AG04450 (cell line): ENCODE measurements around the gene TMEM218. TPM values are rescaled to one million over a fixed set of nuclear protein-coding genes. Genes with fewer than 3 reads are reported as not detected.

ENCODE experiments used
- CTCF ChIA-PET: fragments of 300-600, 350-600 bp; formaldehyde crosslinking; extraction: SDS; loops from one replicate; lab custom pipeline; 2022; ENCODE audit warnings: antibody characterized with exemption, inconsistent platforms; lab: Charles Lee
- POLR2A ChIA-PET: fragments of 350-600 bp; formaldehyde crosslinking; extraction: SDS; loops from one replicate; lab custom pipeline; 2021; ENCODE audit warnings: antibody characterized with exemption, inconsistent platforms; lab: Yijun Ruan, JAX
- DNase-seq: peaks from one replicate; pipeline ENCODE4 v3.0.0-alpha.2; 2011; ENCODE audit warnings: low read depth, low spot score
- H3K27ac ChIP-seq: one replicate; pipeline ENCODE4 v1.5.1; 2012; ENCODE audit warnings: low read depth, low read length, control low read depth
- H3K27me3 ChIP-seq: one replicate; pipeline ENCODE4 v1.6.0; 2012; ENCODE audit warnings: low read length; ENCODE audit not compliant: control insufficient read depth, insufficient read depth
- H3K4me3 ChIP-seq: 2 replicates; pipeline ENCODE4 v1.5.1; 2011; ENCODE audit warnings: mild to moderate bottlenecking, low read depth, low read length, control low read depth
- H3K9me3 ChIP-seq: 2 replicates; pipeline ENCODE4 v1.5.1; 2012; ENCODE audit warnings: low read length; ENCODE audit not compliant: control insufficient read depth, insufficient read depth
- polyA plus RNA-seq: library from polyadenylated mRNA; depleted of rRNA; stranded (reverse); fragments of >200 nt; gene quantifications from 2 replicates; pipeline ENCODE4 v1.2.3, GENCODE V29; 2011
- TF ChIP-seq, protein P1 (sequence below): IDR thresholded peaks from 2 replicates; pipeline ENCODE4 v1.5.1; 2011; ENCODE audit warnings: low read depth, low read length, control low read depth, inconsistent platforms

Gene TMEM218
- polyA plus RNA-seq, 1 experiment = 29.9 TPM

DNA sequence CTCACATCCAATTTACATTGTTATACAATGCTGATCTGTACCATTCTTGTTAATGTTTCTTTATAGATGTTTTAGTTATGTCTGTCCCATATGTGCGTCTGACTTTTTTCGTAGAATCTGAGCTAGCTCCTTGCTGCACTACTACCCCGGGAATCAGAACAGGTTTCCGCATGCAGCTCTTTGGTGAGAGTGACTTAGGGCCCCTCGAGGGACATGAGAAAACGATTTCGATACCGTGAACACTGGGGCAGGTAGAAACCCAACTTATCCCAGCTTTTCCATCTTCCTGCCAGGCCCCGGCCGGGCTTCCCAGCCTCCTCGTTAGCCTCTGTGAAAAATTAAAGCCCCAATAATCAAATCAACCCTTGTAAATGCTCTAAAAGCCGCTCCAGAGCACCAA, 29.8 kb upstream of the TMEM218 start:
- peaks cover 7% of the 10 kb centered on the region for H3K27me3 ChIP-seq
- no peaks in the 10 kb centered on the region for H3K9me3 ChIP-seq
- TF ChIP-seq, protein P1, sequence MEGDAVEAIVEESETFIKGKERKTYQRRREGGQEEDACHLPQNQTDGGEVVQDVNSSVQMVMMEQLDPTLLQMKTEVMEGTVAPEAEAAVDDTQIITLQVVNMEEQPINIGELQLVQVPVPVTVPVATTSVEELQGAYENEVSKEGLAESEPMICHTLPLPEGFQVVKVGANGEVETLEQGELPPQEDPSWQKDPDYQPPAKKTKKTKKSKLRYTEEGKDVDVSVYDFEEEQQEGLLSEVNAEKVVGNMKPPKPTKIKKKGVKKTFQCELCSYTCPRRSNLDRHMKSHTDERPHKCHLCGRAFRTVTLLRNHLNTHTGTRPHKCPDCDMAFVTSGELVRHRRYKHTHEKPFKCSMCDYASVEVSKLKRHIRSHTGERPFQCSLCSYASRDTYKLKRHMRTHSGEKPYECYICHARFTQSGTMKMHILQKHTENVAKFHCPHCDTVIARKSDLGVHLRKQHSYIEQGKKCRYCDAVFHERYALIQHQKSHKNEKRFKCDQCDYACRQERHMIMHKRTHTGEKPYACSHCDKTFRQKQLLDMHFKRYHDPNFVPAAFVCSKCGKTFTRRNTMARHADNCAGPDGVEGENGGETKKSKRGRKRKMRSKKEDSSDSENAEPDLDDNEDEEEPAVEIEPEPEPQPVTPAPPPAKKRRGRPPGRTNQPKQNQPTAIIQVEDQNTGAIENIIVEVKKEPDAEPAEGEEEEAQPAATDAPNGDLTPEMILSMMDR = no peak
- ChIA-PET CTCF (interaction anchor here (0.5 to 5.8 kb wide), 39 partner anchors 8 to 286 kb away, joined by 3 to 185 read pairs (median 8); partner anchors contain the start of genes CCDC15, PKNOX2 and TMEM218), POLR2A (interaction anchor here (1.1 to 1.4 kb wide), 2 partner anchors 30 to 50 kb away, joined by 3 to 4 read pairs; partner anchors contain the start of gene TMEM218)
- DNase-seq = no peak
- H3K27ac ChIP-seq = no peak overlapping the region
- H3K4me3 ChIP-seq = no peak overlapping the region

DNA sequence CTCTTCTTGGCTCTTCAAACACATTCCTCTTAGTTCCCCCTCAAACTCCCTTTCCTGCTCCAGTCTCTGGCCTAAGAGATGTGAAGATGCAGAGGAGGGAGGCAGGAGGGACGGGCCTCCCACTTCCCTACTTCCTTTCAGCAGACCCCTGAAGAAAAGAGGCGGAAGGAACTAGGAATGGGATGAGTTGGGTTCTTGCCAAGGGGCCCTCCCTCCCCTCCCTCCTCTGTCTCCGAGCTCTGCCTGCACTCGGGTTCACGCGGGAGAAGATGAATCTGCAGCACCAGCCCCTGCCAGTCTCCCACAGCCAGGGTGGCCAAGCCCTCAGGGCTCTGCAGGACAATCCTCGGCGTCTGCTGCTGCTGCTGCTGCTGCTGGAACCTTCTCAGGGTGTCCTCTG, 28.8 kb upstream of the TMEM218 start:
- ChIA-PET POLR2A (no interaction called here), CTCF (interaction anchor here (1.0 to 5.8 kb wide), 16 partner anchors 8 to 265 kb away, joined by 3 to 185 read pairs (median 14); partner anchors contain the start of gene TMEM218)
- peaks cover 7% of the 10 kb centered on the region for H3K27me3 ChIP-seq
- DNase-seq = no peak
- no peaks in the 10 kb centered on the region for H3K9me3 ChIP-seq
- TF ChIP-seq, protein P1 = no peak
- no peak overlapping the region for H3K27ac ChIP-seq
- no peak overlapping the region for H3K4me3 ChIP-seq

DNA sequence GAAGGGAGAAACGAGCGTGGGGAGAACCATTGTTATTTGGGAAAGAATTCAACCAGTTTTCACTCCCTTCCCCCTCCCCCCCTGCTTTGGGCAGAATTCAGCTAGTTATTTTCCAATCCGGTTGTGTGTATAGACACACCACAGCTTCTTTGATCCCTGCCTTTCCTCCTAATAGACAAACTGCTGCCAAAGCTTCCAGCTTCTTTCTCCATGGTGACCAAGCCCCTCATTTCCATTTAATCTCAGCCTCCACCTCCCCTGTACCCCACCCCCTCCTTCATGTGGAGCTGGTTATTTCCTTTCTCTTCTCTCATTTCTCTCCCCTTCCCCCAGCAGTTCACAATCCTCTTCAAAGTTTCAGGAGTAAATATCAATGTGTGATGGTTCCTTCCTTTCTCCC, 28.4 kb upstream of the TMEM218 start:
- Histone ChIP-seq H3K9me3 (no peaks in the 10 kb centered on the region), H3K27ac (no peak overlapping the region), H3K27me3 (peaks cover 7% of the 10 kb centered on the region), H3K4me3 (no peak overlapping the region)
- TF ChIP-seq, protein P1 = no peak
- CTCF ChIA-PET = interaction anchor here (1.1 to 5.8 kb wide), 6 partner anchors 10 to 265 kb away, joined by 4 to 185 read pairs (median 18); no protein-coding TSS in a partner anchor
- POLR2A ChIA-PET = no interaction called here
- DNase-seq = no peak

DNA sequence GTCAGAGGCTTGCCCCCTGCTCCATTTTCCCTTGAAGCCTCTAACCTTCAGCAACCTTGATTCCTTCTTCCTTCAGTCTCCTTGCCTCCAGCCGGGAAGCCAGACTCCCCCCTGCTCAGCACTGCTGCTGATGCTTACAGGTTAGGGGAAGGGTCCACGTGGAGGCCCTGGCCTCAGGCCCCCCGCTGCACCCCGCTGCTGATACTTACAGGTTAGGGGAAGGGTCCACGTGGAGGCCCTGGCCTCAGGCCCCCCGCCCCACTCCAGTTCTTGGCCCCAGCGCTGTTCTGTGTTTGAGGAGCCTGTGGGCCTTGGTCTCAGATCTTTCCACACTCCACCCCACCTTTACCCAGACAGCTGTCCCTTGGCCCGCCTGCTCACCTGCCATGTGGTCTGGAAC, 27.5 kb upstream of the TMEM218 start:
- no peak overlapping the region for H3K4me3 ChIP-seq
- H3K27ac ChIP-seq = no peak overlapping the region
- H3K27me3 ChIP-seq = peaks cover under 1% of the 10 kb centered on the region
- POLR2A ChIA-PET = no interaction called here
- TF ChIP-seq, protein P1 = no peak
- no peak for DNase-seq
- CTCF ChIA-PET = interaction anchor here (1.1 to 5.8 kb wide), 3 partner anchors 48 to 266 kb away, joined by 4 to 185 read pairs (median 8); no protein-coding TSS in a partner anchor
- no peaks in the 10 kb centered on the region for H3K9me3 ChIP-seq

DNA sequence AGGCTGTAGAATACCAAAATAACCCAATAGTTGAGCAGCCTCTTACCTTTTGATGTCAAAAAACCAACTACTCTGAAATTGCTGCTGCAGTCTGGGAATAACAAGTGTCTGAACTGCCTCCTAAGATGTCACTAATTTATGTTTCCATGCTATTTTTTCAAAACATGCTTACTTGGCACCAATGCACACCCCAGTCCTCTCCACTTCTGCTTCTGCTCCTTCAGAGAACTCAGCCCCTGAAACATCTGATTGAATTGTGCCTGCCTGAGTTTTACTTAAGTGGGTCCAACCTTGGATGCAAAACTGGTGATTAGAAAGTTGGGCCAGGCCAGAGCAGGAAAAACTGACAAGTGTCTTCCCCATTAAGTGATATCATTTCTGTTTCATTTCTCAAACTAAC, 24.6 kb upstream of the TMEM218 start:
- TF ChIP-seq, protein P1 = no peak
- ChIA-PET POLR2A (no interaction called here), CTCF (no interaction called here)
- no peak overlapping the region for H3K27ac ChIP-seq
- no peaks in the 10 kb centered on the region for H3K27me3 ChIP-seq
- DNase-seq = no peak
- H3K9me3 ChIP-seq = no peaks in the 10 kb centered on the region
- H3K4me3 ChIP-seq = no peak overlapping the region
